Panc1 (cell line): Measurements from ENCODE around the gene PLA2G2C.

ENCODE experiments used
- SIN3A ChIP-seq: IDR thresholded peaks from 2 replicates; pipeline ENCODE4 v1.6.1; 2012; ENCODE audit warnings: low read depth, mild to moderate bottlenecking, low read length, moderate library complexity, borderline replicate concordance; ENCODE audit not compliant: insufficient read depth
- TCF7L2 ChIP-seq: IDR thresholded peaks from 2 replicates; pipeline ENCODE4 v1.6.1; 2011; ENCODE audit warnings: mild to moderate bottlenecking, low read depth, low read length, inconsistent platforms
- TF ChIP-seq, protein P1 (sequence below): fragments of 450-650 bp; IDR thresholded peaks from 2 replicates; pipeline ENCODE4 v1.5.1; 2017; ENCODE audit warnings: mild to moderate bottlenecking

DNA sequence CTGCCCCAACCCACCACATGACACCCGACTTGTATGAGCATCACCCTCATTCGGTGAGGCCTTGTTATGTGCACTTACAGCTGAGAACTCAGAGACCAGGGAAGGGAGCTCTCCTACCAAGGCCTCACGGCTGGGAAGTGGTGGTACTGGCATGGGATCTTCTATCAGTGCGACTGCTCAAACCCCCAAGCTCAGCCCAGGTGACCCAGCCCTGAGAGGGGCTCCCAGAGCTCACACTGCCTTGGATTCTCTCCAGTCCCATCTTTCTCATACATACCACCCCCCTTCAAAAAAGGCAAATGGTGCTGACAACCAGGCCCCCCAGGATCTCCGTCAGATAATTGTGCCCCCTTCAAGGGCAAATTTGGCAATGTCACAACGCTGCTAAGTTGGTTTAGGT is 48.0 kb downstream of the PLA2G2C start:
- TF ChIP-seq, protein P1, sequence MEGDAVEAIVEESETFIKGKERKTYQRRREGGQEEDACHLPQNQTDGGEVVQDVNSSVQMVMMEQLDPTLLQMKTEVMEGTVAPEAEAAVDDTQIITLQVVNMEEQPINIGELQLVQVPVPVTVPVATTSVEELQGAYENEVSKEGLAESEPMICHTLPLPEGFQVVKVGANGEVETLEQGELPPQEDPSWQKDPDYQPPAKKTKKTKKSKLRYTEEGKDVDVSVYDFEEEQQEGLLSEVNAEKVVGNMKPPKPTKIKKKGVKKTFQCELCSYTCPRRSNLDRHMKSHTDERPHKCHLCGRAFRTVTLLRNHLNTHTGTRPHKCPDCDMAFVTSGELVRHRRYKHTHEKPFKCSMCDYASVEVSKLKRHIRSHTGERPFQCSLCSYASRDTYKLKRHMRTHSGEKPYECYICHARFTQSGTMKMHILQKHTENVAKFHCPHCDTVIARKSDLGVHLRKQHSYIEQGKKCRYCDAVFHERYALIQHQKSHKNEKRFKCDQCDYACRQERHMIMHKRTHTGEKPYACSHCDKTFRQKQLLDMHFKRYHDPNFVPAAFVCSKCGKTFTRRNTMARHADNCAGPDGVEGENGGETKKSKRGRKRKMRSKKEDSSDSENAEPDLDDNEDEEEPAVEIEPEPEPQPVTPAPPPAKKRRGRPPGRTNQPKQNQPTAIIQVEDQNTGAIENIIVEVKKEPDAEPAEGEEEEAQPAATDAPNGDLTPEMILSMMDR, result no peak
- TF ChIP-seq TCF7L2 (no peak), SIN3A (no peak)
